GM19397 (cell line): ENCODE measurements around the gene RUNX1.
"Not testable (repeated sequence)": the region's sequence is repeated elsewhere in the genome, so short reads cannot be mapped to it uniquely, and the experiment has no call there.

ENCODE experiments used
- ATAC-seq: cut with Tn5 transposase; IDR thresholded peaks from one replicate; pipeline ENCODE4 v1.9.1; 2021; ENCODE audit warnings: mild to moderate bottlenecking, moderate library complexity; ENCODE audit not compliant: unreplicated experiment

Gene RUNX1

GRCh38 chr21:34994766-34995631, 54.1 kb downstream of the RUNX1 start:
- ATAC-seq, result no peak

GRCh38 chr21:34993521-34993921, 55.6 kb downstream of the RUNX1 start:
- ATAC-seq, result not testable (repeated sequence)

- no peak for ATAC-seq
Measured at GRCh38 chr21:34992736-34993398, 56.2 kb downstream of the RUNX1 start.

GRCh38 chr21:34992180-34992579, 56.9 kb downstream of the RUNX1 start:
- no peak for ATAC-seq

- ATAC-seq, result no peak
Measured at GRCh38 chr21:34991366-34991957, 57.6 kb downstream of the RUNX1 start.

GRCh38 chr21:34990842-34991241, 58.3 kb downstream of the RUNX1 start:
- ATAC-seq, result no peak

- no peak for ATAC-seq
Measured at GRCh38 chr21:34989337-34990151, 59.6 kb downstream of the RUNX1 start.

- ATAC-seq, result no peak
Measured at GRCh38 chr21:34988625-34989024, 60.5 kb downstream of the RUNX1 start.

- ATAC-seq, result no peak
Measured at GRCh38 chr21:34988139-34988538, 61.0 kb downstream of the RUNX1 start.

GRCh38 chr21:34987501-34988072, 61.5 kb downstream of the RUNX1 start:
- ATAC-seq, result peak; percentile 15

- ATAC-seq, result peak; percentile 70
Measured at GRCh38 chr21:34986561-34987500, 62.3 kb downstream of the RUNX1 start.

- no peak for ATAC-seq
Measured at GRCh38 chr21:34984356-34985058, 64.6 kb downstream of the RUNX1 start.

- ATAC-seq, result no peak
Measured at GRCh38 chr21:34983680-34984086, 65.4 kb downstream of the RUNX1 start.

GRCh38 chr21:34981791-34982190, 67.3 kb downstream of the RUNX1 start:
- ATAC-seq, result no peak

GRCh38 chr21:34980423-34981115, 68.5 kb downstream of the RUNX1 start:
- ATAC-seq, result no peak

- ATAC-seq, result no peak
Measured at GRCh38 chr21:34979383-34979782, 69.7 kb downstream of the RUNX1 start.

GRCh38 chr21:34977333-34977732, 71.8 kb downstream of the RUNX1 start:
- no peak for ATAC-seq
